Fibroblast of lung (primary cell): ENCODE measurements around the gene TBC1D22A.

Experiments
- CTCF ChIP-seq, 2 donors: IDR thresholded peaks in 1 of 2; conservative IDR thresholded peaks in 1 of 2; 1 replicate in 1 of 2; 2 replicates in 1 of 2; pipeline ENCODE4 v1.5.1; 2011 to 2012; ENCODE audit warnings: low read length in 2 of 2, control low read depth in 1 of 2, inconsistent platforms in 1 of 2, low read depth in 1 of 2, mild to moderate bottlenecking in 1 of 2
- EZH2 ChIP-seq: IDR thresholded peaks from 2 replicates; pipeline ENCODE4 v1.5.1; 2012; ENCODE audit warnings: low read length, control low read depth, mild to moderate bottlenecking; ENCODE audit errors: missing control alignments

GRCh38 chr22:47039356-47039755, 276.9 kb downstream of the TBC1D22A start:
- TF ChIP-seq CTCF (conservative IDR thresholded peaks at IDR 0.05 in 1 of 2, IDR thresholded peaks at IDR 0.05 in 1 of 2; ENCODE audit: low read depth in 1 of 2, low read length in 2 of 2) (no peak), EZH2 (no peak)
